Stimulated activated CD4-positive, alpha-beta T cell treated with anti-CD3 and anti-CD28 coated beads, Interleukin-4, amount 100 ng/mL, for 4 hours (primary cell): ENCODE data around the gene KLHL30.

ENCODE experiments used
- DNase-seq, 2 experiments: peaks; one replicate each; pipeline ENCODE4 v3.0.0-alpha.2; 2020

The KLHL30 gene, protein sequence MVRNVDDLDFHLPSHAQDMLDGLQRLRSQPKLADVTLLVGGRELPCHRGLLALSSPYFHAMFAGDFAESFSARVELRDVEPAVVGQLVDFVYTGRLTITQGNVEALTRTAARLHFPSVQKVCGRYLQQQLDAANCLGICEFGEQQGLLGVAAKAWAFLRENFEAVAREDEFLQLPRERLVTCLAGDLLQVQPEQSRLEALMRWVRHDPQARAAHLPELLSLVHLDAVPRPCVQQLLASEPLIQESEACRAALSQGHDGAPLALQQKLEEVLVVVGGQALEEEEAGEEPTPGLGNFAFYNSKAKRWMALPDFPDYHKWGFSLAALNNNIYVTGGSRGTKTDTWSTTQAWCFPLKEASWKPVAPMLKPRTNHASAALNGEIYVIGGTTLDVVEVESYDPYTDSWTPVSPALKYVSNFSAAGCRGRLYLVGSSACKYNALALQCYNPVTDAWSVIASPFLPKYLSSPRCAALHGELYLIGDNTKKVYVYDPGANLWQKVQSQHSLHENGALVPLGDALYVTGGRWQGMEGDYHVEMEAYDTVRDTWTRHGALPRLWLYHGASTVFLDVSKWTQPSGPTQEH

DNA sequence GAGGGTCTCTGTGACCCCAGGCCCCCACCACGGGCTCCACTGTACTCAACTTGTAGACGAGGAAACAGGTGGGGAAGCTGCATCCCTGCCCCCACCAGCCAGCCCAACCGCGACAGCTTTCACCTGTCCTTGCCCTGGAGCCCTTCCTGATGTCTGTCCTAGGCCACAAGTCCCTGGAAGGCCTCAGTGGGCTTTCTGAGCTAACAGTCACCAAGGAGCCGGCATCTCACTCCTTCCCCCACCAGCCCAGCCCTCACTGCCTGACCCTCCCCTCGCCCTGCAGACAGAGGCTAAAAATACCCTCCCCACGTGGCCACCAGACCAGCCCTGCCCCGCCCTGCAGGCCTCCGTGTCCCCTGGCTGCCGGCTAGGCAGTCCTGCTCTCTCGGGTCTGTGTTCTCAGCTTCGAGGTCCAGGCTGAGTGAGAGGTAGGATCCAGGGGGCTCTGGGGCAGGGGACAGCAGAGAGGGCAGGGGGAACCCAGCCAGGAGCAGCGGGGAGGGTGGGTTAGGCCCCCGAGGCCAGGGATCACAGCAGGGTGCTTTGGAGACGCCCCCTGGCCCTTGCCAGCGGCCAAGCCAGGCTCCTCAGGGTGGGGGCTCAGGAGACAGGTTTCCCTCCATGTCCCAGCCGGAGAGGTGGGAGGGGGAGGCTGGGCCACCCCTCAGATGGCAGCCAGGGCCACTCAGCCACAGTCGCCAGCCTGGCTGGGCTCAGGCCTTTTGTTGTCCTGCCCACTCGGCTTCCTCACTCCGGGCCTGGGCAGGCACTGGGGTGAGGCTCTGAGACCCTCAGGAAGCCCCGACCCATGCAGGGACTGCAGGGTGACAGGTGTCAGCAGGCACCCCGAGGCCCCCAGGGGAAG, at the start of gene KLHL30:
Gene KLHL30 (plus strand): TSS at position 338 of the 865 bp plus-strand sequence. CDS start 2,087 bp downstream, outside the sequence.
- DNase-seq: no peak

DNA sequence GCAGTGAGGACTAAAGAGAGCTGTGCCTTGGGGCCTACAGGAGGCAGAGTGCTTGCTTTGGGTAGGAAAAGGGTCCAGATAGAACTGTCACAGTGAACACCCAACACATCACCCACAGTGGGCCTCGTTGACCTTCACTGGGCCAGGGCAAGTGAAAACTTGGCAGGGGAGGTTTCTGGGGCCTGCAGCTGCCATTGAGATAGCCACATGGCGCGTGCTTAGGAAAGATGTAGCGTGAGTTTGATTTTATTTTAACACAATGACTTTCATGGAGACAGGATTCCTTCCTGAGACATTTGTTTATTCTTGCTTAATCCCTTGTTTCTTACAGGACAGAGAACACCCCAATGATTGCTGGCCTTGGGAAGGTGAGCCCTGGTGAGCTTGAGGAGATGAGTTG, 47.6 kb upstream of the KLHL30 start:
- DNase-seq: no peak

DNA sequence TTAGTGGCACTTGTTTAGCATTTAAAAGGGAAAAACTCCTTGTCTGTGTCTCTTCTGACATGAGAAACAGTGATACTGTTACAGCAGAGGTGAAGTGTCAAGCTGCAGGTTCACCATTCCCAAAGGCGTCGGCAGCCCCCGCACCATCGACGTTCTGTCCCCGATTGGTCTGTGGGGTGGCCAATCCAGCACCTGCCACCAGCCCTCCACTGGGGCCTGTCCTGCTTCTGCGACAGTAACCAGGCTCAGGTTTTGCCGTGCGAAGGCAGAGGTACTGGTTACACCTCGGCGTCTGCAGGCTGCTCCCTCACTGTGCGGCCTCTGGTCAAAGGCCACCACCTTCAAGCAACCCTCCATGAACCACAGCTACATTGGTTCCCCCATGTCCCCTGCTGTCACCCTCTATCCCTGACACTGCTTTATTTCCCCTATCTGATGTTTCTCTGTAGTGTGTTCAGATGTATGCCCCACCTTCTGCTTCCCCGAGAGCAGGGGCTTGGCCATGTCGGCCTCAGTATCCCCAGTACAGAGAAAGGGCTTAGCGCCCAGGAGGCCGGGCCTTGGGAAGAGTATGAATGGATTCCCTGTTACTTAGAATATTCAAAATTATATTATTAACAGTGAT, 46.9 kb upstream of the KLHL30 start:
- DNase-seq: no peak

DNA sequence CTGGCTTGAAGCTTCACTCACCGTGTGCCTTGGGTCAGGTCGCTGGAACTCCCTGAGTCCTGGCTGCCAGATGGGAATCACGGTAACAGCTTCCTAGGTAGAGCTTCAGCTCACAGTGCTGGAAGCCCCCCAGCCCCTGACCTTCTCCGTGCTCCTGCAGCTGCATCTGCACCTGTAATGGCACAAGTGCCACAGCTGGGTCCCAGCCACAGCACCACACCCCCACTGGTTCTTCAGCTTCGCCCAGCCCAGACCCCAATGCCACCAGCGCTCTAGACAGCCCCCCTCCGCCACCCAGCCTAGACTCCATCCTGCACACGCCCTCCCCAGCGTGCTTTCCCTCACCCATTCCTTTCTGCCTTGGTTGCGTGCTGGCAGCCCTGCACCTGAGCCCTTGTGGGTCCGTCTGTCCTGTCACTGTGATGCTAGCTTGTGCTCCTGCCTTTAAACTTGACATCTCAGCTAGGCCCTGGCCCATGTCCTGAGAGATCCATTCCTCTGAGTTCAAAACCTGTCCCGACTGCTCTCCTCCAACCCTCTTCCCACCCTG, 45.9 kb upstream of the KLHL30 start:
- no peak for DNase-seq

DNA sequence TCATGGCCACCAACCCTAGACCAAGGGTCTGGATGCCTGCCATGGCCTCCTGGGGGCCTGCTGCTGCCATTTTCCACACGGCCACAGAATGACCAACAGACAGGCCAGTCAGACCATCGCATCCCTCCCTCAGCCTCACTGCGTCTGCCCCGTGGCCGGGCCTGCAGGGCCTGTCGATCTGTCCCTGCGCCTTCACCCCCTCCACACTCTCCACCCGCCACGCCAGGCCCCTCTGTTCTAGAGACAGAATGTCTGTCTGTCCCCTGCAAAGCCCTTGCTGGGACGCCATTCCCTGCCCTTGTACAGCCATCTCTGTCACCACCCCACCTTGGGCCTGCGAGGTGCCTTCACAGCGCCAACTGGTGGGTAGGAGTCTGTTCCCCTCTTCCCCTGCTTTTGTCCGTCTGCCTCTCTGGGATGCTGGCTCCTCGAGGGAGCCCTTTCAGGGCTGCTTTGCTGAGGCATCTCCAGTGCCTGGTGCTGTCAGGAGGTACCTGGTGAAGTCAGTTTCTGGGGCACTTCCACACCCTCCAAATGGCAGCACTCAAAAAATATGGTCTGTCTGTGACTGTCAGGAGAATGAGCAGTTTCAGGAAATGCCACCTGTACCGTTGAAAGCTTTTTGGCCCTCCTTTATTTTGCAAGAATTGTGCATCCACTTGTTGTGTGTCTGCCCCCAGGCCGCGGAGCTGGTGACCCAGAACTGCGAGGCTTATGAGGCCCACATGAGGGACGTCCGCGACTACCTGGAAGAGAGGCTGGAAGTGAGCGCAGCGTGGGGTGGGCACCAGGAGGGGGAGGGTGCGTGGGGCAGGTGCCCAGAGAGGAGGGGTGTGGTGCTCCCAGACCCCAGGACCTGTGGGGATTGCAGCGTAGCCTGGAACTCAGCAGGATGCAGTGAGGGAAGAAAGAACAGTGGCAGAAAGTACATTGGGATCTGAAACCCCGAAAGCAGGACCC, 45.0 kb upstream of the KLHL30 start:
- DNase-seq: no peak

DNA sequence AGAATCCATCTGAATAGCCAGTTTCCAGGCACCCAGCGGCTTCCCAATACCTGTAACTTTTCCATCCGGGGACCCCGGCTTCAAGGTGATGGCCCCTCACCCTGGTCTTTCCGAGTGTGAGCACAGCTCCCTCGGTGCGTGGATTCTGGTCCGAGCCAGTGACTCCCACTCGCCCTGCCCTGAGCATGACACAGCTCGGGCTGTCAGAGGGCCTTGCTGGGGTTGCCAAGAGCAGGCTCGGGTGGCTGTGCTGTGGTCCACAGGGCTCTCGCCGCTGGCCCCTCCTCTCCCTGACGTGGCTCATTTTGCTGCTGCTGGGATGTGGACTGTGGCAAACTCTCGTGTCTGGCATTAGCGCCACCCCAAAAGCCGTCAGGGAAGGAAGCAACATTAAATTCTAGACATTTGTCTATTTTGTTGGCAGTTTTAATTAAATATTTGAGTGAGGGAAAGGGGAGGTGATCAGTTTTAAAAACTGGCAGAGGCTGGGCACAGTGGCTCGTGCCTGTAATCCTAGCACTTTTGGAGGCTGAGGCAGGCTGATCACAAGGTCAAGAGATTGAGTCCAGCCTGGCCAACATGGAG, 43.9 kb upstream of the KLHL30 start:
- DNase-seq: no peak

DNA sequence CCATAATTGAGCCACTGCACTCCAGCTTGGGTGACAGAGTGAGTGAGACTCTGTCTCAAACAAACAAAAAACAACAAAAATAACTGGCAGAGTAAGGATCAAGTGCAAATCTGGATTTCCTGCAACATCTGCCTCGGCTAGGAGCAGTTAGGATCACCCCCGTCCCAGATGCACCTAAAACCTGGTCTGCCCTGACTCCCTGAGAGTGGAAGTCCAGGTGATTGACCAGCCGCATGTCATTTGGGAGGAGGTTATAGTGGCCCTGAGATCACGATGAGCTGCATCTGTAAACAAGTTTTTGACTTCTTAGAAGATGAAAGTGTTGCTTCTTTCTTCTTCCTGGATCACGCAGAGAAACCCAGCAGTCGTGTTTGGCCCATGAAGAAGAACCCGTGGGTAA, 43.3 kb upstream of the KLHL30 start:
- DNase-seq: no peak

DNA sequence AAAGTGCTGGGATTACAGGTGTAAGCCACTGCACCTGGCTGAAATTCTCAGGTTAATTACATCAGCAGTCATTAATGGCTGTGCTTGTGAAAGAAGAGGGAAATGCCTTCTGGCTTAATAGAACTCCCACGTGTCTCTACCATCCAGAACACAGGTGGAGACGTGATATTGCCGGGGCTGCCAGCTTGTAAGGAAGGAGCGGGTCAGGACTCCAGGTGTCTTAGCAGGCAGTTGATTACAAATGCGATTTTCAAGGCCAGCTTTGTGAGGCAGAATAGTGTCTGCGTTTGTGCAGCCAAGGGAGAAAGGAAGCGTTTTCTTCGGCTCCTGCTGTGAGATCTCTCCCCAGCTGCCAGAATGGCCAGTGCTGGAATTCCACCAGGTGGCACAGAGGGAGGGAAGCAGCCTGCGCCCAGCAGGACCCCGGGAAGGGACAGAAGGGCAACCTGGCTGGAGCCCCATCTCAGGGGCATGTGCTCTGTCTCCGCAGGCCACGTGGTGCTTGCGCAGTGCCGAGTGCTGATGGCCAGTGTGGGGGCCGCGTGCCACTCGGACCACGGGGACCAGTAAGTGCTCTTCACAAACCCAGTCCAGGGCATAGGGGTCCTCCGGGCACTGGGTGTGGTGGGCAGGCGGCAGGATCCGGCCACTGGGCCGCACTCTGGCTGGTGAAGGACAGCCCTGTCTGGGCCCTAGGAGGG, 42.0 kb upstream of the KLHL30 start:
- no peak for DNase-seq

DNA sequence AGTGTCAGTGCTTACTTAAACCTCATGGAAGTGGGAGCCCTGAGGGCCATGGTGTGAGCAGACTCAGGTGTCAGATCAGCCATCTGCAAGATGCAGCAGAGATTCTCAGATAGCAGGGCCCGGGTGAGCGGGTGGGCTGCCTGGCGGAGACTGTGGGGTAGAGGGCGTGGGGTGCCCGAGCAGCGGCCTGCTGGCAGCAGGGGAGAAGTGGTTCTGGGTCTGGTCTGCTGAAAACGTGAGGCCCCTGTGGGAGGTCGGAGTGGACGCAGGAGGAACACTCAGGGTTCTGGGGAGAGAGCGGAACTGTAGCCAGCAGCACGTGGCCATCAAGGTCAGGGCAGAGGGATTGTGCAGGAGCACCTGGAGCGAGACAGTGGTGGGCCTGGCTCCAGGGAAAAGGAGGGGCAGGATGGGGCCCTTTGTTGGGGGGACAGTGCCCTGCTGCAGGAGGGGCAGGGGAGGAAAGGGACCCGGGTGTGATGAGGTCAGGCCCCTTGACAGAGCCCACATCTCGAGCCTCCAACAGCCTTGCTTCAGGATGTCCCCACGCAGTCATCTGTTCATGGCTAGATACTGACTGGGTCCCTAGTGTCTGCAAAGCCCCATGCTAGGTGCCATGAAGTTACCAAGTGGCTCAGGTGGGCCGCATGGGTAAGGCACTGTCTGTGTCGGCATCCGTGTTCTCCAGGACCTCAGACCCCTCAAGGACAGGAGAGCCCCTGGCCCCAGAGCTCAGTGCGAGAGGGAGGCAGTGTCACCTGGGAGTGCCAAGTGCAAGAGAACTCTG, 41.1 kb upstream of the KLHL30 start:
- DNase-seq: no peak

DNA sequence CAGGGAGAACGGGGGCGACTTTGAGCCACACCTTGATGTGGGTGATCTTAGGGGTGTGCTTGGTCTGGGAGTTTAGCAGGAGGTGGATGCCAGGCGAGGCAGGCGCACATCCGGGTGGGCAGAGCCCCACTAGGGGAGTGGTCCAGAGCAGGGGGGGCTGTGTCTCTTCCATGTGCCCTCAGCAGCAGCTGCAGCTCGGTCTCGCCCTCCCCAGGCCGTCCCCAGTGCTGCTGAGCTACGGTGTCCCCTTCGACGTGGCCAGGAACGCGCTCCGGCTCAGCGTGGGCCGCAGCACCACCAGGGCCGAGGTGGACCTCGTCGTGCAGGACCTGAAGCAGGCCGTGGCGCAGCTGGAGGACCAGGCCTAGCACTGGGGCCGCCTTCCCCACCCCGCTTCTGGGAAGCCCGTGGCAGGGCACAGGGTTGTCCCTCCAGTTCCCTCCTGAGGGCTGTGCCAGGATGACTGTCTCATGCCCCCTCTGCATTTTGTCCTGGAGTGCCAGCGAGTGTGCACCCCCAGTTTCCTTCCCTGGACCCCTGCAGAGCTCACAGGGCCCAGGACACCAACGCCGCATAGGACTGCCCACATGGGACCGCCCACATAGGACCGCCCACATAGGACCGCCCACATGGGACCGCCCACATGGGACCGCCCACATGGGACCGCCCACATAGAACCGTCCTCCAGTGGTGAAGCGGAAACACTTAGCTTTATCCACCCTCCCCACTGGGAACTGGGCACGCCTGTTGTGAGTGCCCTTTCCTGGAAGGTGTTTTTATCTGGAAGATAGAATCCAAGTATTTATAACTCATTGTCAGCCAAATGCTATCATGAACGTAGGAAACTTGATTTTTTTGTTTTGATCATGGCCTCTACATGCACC, 40.2 kb upstream of the KLHL30 start:
- DNase-seq: no peak

DNA sequence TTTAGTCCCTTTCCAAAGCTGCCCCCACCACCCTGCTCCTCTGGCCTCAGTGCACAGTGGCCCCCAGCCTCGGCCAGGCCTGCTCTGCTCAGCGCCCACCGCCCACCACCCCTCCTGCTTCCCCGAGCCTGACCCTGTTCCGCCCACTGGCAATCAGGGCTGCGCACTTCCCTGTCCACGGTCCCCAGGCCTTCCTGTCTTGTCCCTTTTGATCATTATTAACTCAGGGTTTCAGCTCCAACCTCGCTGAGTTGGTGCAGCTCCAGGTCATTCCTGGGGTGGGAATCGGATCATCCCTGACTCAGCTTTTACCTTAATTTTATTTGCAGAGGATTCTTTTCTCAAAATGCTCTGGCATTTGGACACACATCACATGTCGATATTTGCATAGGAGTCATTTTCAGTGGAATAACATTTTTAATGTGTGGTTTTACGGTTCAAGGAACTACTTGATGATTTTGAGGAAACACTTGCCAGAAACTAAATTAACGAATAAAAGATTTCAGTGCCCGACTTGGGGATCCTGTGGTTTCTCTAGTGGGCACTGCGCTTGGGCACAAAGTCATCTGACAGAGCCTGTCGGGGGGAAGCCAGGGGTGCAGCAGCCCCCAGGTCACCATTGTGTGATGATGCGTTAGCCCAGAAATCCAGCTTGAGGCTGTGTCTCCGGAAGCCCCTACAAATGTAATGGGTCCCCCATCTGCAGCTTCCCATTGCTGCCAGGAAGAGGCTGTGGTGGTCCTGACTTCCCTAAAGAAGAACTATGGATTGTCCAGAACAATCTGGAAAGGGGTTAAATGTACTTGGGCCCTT, 39.4 kb upstream of the KLHL30 start:
- DNase-seq: no peak

DNA sequence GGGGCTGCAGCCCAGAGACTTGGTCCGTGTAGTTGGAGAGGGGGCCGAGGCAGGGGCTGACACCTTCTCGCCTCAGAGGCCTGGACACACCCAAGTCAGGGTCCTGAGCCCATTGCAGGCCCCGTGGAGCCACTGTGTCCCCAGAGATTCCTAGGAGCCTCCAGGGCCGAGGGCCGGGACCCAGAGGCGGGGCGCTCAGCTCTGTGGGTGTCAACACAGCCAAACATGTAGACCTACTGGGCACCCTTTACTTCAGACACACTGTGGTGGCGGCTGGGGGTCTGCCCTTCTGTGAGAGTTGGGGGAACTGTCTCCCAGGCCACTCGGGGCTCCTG, 38.8 kb upstream of the KLHL30 start:
- DNase-seq: no peak

DNA sequence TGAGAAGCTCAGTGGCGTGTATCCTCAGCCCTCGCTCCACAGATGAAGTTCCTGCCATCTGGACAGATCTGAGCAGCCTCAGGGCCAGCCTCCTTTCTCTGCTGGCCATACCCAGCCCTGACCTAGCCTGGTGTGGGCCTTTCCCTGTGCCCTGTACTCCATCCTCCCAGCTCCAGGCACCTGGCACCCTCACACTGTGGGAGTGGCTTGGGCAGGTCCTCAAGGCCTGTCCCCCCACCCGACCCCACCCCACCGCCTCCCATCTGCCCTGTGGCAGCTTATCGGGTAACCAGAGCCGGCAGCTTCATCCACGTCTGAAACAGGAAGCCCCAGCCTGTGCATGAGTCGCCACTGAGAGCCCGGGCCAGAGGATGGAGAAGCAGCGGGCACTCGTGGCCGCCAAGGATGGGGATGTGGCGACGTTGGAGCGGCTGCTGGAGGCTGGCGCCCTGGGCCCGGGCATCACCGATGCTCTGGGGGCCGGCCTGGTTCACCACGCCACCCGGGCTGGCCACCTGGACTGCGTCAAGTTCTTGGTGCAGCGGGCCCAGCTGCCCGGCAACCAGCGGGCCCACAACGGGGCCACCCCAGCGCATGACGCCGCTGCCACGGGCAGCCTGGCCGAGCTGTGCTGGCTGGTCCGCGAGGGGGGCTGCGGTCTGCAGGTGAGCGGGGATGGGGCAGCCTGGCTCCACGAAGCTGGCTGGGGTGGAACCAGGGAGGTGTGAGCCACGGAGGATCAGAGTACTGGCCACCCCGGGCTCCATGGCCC, 38.2 kb upstream of the KLHL30 start, which contains the start of gene ESPNL:
Gene ESPNL (plus strand): TSS at position 292 of the 772 bp plus-strand sequence. CDS start 80 bp downstream, at position 372.
- no peak for DNase-seq

DNA sequence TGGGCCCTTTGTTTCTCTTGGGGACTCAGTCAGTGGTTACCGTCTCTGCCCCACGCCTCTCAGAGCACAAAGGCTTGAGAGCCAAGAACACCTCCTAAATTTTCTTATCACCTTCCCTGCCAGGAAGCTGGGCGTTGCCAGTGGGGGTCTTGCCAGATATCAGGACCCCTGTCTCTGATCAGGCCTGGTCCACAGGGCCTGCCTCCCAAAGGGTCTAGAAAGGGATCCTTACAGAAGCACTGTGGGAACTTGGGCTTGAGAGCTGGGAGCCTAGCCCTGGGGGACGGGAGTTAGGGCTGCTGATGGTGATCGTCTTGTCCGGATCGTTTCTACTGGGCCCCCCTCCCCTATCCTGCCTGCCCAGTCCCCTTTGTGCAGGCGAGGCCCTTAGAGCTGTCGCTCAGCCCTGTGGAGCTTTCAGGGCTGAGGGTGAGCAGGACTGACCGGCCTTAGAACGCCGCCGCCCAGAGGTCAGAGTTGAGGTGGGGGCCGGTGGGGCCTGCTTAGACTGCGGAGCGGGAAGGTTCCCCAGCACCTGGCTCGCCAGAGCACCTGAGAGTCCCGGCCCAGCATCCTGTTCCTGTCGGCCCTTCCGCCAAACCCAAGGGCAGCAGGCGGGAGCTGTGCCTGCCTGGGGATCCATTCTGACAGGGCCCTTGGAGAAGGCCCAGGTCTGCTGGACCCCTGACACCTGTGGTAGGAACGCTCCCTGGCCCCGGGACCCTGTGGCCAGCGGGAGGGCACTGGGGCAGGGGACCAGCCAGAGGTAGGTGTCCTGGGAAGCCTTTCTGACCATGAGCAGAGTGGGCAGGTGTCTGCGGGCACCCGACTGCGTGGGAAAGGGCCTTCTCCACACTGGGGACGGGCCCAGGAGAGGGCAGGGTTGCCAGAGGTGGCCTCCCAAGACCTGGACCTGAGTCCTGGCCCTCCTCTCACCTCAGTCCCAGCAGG, 37.4 kb upstream of the KLHL30 start:
- no peak for DNase-seq
